SK-N-MC (cell line): ENCODE measurements around the gene LTA.

Experiments used
- DNase-seq: peaks from one replicate; pipeline ENCODE4 v3.0.0-alpha.2; 2011; ENCODE audit warnings: low read depth, low spot score
- H3K27ac ChIP-seq: fragments of 200-600 bp; sonication (generic); 2 replicates; pipeline ENCODE4 v1.5.1; 2016; ENCODE audit warnings: mixed run types
- H3K36me3 ChIP-seq: fragments of 200-600 bp; sonication (generic); 2 replicates; pipeline ENCODE4 v1.6.1; 2017; ENCODE audit warnings: antibody characterized with exemption, low read length, mixed read lengths; ENCODE audit not compliant: insufficient read depth
- H3K4me3 ChIP-seq: fragments of 200-600 bp; sonication (generic); 2 replicates; pipeline ENCODE4 v1.5.1; 2016
- H3K9ac ChIP-seq: fragments of 200-600 bp; sonication (generic); 2 replicates; pipeline ENCODE4 v1.8.0; 2017; ENCODE audit warnings: mixed run types, mixed read lengths; ENCODE audit not compliant: insufficient read length
- H3K9me3 ChIP-seq: fragments of 200-600 bp; sonication (generic); 2 replicates; pipeline ENCODE4 v1.6.1; 2017; ENCODE audit warnings: low read depth, mild to moderate bottlenecking, antibody characterized with exemption, low read length, moderate library complexity, mixed read lengths
- EZH2 ChIP-seq: fragments of 200-600 bp; sonication (generic); IDR thresholded peaks from one replicate; pipeline ENCODE4 v1.6.1; 2017; ENCODE audit warnings: antibody characterized with exemption
- FOXP2 ChIP-seq: optimal IDR thresholded peaks from 2 replicates; pipeline ENCODE3; 2011; ENCODE audit warnings: mild to moderate bottlenecking, moderate library complexity; ENCODE audit not compliant: insufficient read depth; ENCODE audit errors: extremely low read length, control extremely low read depth
- POLR2AphosphoS5 ChIP-seq: IDR thresholded peaks from 2 replicates; pipeline ENCODE4 v1.6.1; 2012; ENCODE audit warnings: mild to moderate bottlenecking, low read depth, low read length, borderline replicate concordance

Gene LTA

GRCh38 chr6:31558631-31559500, 13.2 kb upstream of the LTA start:
- no peaks in the 10 kb centered on the region for H3K9me3 ChIP-seq
- no peak for DNase-seq
- TF ChIP-seq EZH2, result no peak
- TF ChIP-seq POLR2AphosphoS5, result no peak
- no peak for TF ChIP-seq FOXP2
- no peak overlapping the region for H3K9ac ChIP-seq
- H3K36me3 ChIP-seq, result peaks cover 13% of the 10 kb centered on the region; the same call in 1 of the 2 replicates
- no peak overlapping the region for H3K27ac ChIP-seq
- H3K4me3 ChIP-seq, result no peak overlapping the region

GRCh38 chr6:31559606-31559957, 12.5 kb upstream of the LTA start:
- DNase-seq, result no peak
- no peaks in the 10 kb centered on the region for H3K9me3 ChIP-seq
- H3K27ac ChIP-seq, result no peak overlapping the region
- TF ChIP-seq EZH2 (no peak), POLR2AphosphoS5 (no peak), FOXP2 (no peak)
- peaks cover 13% of the 10 kb centered on the region; the same call in 1 of the 2 replicates for H3K36me3 ChIP-seq
- no peak overlapping the region for H3K4me3 ChIP-seq
- H3K9ac ChIP-seq, result no peak overlapping the region

- no peak overlapping the region for H3K27ac ChIP-seq
- no peaks in the 10 kb centered on the region for H3K9me3 ChIP-seq
- no peak for DNase-seq
- no peak overlapping the region for H3K4me3 ChIP-seq
- H3K36me3 ChIP-seq, result peaks cover 13% of the 10 kb centered on the region; the same call in 1 of the 2 replicates
- no peak for TF ChIP-seq FOXP2
- no peak for TF ChIP-seq EZH2
- TF ChIP-seq POLR2AphosphoS5, result no peak
- no peak overlapping the region for H3K9ac ChIP-seq
Observed at GRCh38 chr6:31559958-31560696, 12.0 kb upstream of the LTA start.

DNA sequence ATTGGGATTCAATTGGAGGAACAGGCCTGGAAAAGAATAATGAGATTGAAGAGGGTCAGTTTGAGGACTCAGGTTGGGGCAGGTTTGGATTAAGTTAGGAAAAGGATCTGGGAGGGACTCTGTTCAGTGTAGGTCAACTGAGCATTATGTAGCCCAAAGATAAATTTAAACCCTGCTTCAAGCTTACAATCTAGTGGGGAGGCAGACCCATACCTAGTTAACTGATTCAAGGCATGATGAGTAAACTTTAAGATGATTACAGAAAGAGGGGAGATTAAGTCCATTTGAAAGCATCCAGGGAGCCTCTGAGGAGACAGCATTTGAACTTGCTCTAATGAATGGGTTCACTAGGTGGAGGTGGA, 11.4 kb upstream of the LTA start:
- no peak for DNase-seq

DNA sequence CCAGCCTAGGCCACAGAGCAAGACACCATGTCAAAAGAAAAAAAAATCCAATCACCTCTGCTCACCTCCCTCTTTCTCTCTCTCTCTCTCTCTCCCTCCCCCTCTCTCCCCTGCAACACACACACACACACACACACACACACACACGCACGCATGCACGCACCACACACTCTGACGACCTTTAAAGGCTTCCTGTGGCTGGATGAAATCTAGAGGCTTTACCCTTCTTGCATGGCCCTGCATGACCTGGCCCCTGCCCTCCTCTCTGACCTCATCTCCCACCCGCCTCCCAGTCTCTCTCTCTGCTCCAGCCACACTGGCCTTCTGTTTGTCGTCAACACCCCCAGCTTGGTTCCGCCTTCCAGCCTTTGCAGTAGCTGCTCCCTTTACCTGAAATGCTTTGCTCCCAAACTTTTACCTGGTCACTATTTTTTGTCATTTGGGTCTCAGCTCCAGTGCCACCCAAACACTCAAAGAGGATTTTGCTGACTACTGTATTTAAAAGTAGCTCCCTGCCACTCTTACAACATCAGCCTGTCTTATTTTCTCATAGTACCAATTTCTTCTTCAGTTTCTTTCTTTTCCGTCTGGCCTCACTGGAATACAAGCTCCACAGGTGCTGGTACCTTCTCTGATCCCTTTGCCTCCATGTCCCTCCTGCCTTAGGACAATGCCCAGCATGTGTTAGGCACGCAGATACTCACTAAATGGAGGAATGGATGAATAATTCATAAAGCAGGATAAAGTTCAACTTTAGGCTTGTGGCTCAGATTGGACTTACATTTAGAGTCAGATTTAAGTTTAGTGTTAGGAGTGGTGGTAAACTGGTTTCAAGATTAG, 4.3 kb upstream of the LTA start:
- H3K9me3 ChIP-seq, result no peaks in the 10 kb centered on the region
- no peak overlapping the region for H3K27ac ChIP-seq
- no peak for DNase-seq
- H3K9ac ChIP-seq, result no peak overlapping the region
- no peak for TF ChIP-seq POLR2AphosphoS5
- no peak for TF ChIP-seq FOXP2
- no peak for TF ChIP-seq EZH2
- no peaks in the 10 kb centered on the region for H3K36me3 ChIP-seq
- no peak overlapping the region for H3K4me3 ChIP-seq

More for the DNA sequence above, 11.4 kb upstream of the LTA start:
- no peak for TF ChIP-seq FOXP2
- no peak for TF ChIP-seq POLR2AphosphoS5
- TF ChIP-seq EZH2, result no peak
- Histone ChIP-seq H3K9ac (no peak overlapping the region), H3K9me3 (no peaks in the 10 kb centered on the region), H3K4me3 (no peak overlapping the region), H3K36me3 (peaks cover 13% of the 10 kb centered on the region; the same call in 1 of the 2 replicates), H3K27ac (no peak overlapping the region)

GRCh38 chr6:31568537-31568961, 3.5 kb upstream of the LTA start:
- no peak for DNase-seq
- H3K4me3 ChIP-seq, result no peak overlapping the region
- H3K9me3 ChIP-seq, result no peaks in the 10 kb centered on the region
- no peaks in the 10 kb centered on the region for H3K36me3 ChIP-seq
- no peak overlapping the region for H3K27ac ChIP-seq
- H3K9ac ChIP-seq, result no peak overlapping the region
- TF ChIP-seq EZH2 (no peak), POLR2AphosphoS5 (no peak), FOXP2 (no peak)

- DNase-seq, result no peak
- H3K27ac ChIP-seq, result no peak overlapping the region
- H3K9ac ChIP-seq, result no peak overlapping the region
Observed at GRCh38 chr6:31569861-31570536, 2.1 kb upstream of the LTA start.

More at GRCh38 chr6:31569861-31570536, 2.1 kb upstream of the LTA start:
- H3K4me3 ChIP-seq, result no peak overlapping the region
- no peaks in the 10 kb centered on the region for H3K36me3 ChIP-seq
- TF ChIP-seq FOXP2 (no peak), EZH2 (no peak), POLR2AphosphoS5 (no peak)
- no peaks in the 10 kb centered on the region for H3K9me3 ChIP-seq
